HepG2 (cell line): ENCODE measurements around the gene TLCD3B. TPM values are rescaled to one million over a fixed set of nuclear protein-coding genes. Genes with fewer than 3 reads are reported as not detected.
"Not testable (repeated sequence)": the region's sequence is repeated elsewhere in the genome, so short reads cannot be mapped to it uniquely, and the experiment has no call there.

ENCODE experiments used
- ATAC-seq: fragments of 200-7000 bp; cut with Tn5 transposase; 3 replicates; pipeline ENCODE4 v1.9.1; 2020; ENCODE audit warnings: mild to moderate bottlenecking, moderate library complexity
- BruUV-seq: library from RNA; stranded (reverse); fragments of 400-500 nt; replicated peaks from 2 replicates; lab custom pipeline; 2021; lab: Mats Ljungman, UMichigan
- CTCF ChIA-PET: fragments of 300-600 bp; formaldehyde crosslinking; extraction: SDS; loops from one replicate; lab custom pipeline; 2021; ENCODE audit warnings: low total read pairs, inconsistent platforms, low intra/inter-chr PET ratio; lab: Yijun Ruan, JAX
- POLR2A ChIA-PET: fragments of 350-600 bp; sonication (Branson Sonifier 250); formaldehyde crosslinking; loops from one replicate; lab custom pipeline; 2020; ENCODE audit warnings: antibody characterized with exemption, inconsistent platforms; lab: Yijun Ruan, JAX
- DNase-seq: peaks from one replicate; pipeline ENCODE4 v3.0.0-alpha.2; 2015; ENCODE audit warnings: low spot score
- FAIRE-seq: peaks from 3 replicates; lab custom pipeline; 2011; peaks lifted over from hg19 to GRCh38; lab: Jason Lieb, UNC
- H2AFZ ChIP-seq: one replicate; pipeline ENCODE4 v1.6.1; 2011; ENCODE audit warnings: low read length, inconsistent platforms
- H3K27ac ChIP-seq: fragments of 300-600 bp; 3 replicates; pipeline ENCODE4 v1.8.0; 2011; ENCODE audit warnings: mixed run types, mild to moderate bottlenecking, mixed read lengths, low read length, inconsistent platforms; ENCODE audit not compliant: insufficient read depth; ENCODE audit errors: extremely low read length
- H3K27me3 ChIP-seq, 2 experiments: fragments of 200-600 bp in 1 of 2; 2 replicates in 1 of 2; 3 replicates in 1 of 2; pipeline versions ENCODE4 v1.6.0 to v1.8.0; 2011; ENCODE audit warnings: low read length in 2 of 2, mild to moderate bottlenecking in 2 of 2, moderate library complexity in 2 of 2, inconsistent platforms in 1 of 2; ENCODE audit not compliant: insufficient read depth in 2 of 2, control insufficient read depth in 1 of 2
- H3K36me3 ChIP-seq, 2 experiments: fragments of 200-600 bp in 1 of 2; replicated peaks in 1 of 2; 2 replicates in 1 of 2; 3 replicates in 1 of 2; pipeline versions ENCODE4 v1.5.1 to v1.8.0; 2011; ENCODE audit warnings: low read length in 2 of 2, inconsistent platforms in 1 of 2; ENCODE audit not compliant: insufficient read depth in 2 of 2, control insufficient read depth in 1 of 2
- H3K4me1 ChIP-seq: 2 replicates; pipeline ENCODE4 v1.5.1; 2012; ENCODE audit warnings: low read length, inconsistent platforms; ENCODE audit not compliant: insufficient read depth
- H3K4me2 ChIP-seq: 2 replicates; pipeline ENCODE4 v1.6.0; 2011; ENCODE audit warnings: low read depth, low read length, inconsistent platforms
- H3K4me3 ChIP-seq, 3 experiments: fragments of 200-600 bp in 1 of 3; sonication (generic), shearing (Covaris generic) in 1 of 3; replicated peaks in 1 of 3; 2 replicates each; pipeline ENCODE4 v1.5.1; 2011 to 2016; ENCODE audit warnings: low read length in 3 of 3, inconsistent platforms in 2 of 3, low read depth in 2 of 3, mild to moderate bottlenecking in 2 of 3, control low read depth in 1 of 3, mixed read lengths in 1 of 3; ENCODE audit not compliant: insufficient read depth in 1 of 3
- H3K79me2 ChIP-seq: one replicate; pipeline ENCODE4 v1.6.1; 2011; ENCODE audit warnings: low read length, inconsistent platforms; ENCODE audit not compliant: insufficient read depth
- H3K9ac ChIP-seq: 2 replicates; pipeline ENCODE4 v1.6.0; 2011; ENCODE audit warnings: mild to moderate bottlenecking, low read depth, low read length, inconsistent platforms; ENCODE audit not compliant: insufficient read depth
- H3K9me3 ChIP-seq: 2 replicates; pipeline ENCODE4 v1.5.1; 2012; ENCODE audit warnings: mild to moderate bottlenecking, low read length
- H4K20me1 ChIP-seq: 2 replicates; pipeline ENCODE4 v1.6.0; 2011; ENCODE audit warnings: inconsistent platforms, mild to moderate bottlenecking, low read length, moderate library complexity; ENCODE audit not compliant: insufficient read depth
- FOXA1 ChIP-seq, 2 experiments: fragments of 450-650 bp in 1 of 2; sonication (generic) in 1 of 2; formaldehyde crosslinking in 1 of 2; IDR thresholded peaks; 2 replicates each; pipeline versions ENCODE4 v1.4.0 to v1.6.1; 2016 to 2020; ENCODE audit warnings: missing genetic modification reagents in 1 of 2
- FOXA3 ChIP-seq: IDR thresholded peaks from 2 replicates; pipeline ENCODE4 v1.6.1; 2016; ENCODE audit warnings: missing genetic modification reagents, missing compliant biosample characterization
- KAT2B ChIP-seq: fragments of 150-350 bp; IDR thresholded peaks from 2 replicates; pipeline ENCODE4 v1.6.1; 2014; ENCODE audit warnings: low read depth, low read length, borderline replicate concordance
- MED13 ChIP-seq: sonication (generic); formaldehyde crosslinking; IDR thresholded peaks from 2 replicates; pipeline ENCODE4 v1.5.0; 2020; ENCODE audit warnings: missing genetic modification reagents
- MIER3 ChIP-seq: IDR thresholded peaks from 2 replicates; pipeline ENCODE4 v1.6.1; 2016; ENCODE audit warnings: missing compliant biosample characterization, borderline replicate concordance
- TBX2 ChIP-seq: sonication (generic); formaldehyde crosslinking; IDR thresholded peaks from 2 replicates; pipeline ENCODE4 v1.5.0; 2020; ENCODE audit warnings: missing genetic modification reagents, mild to moderate bottlenecking, borderline replicate concordance
- ZNF121 ChIP-seq: sonication (generic); formaldehyde crosslinking; IDR thresholded peaks from 2 replicates; pipeline ENCODE4 v1.5.0; 2020; ENCODE audit warnings: mild to moderate bottlenecking, missing genetic modification reagents
- WGBS: methylation state at CpG from one replicate; pipeline ENCODE4 v1.1.6; 2017; ENCODE audit warnings: low lambda C conversion rate; 5-methylcytosine and 5-hydroxymethylcytosine counted together
- in situ Hi-C: cut with HindIII; loops from 2 replicates; pipeline ENCODE4 v1.10.0; 2017; ENCODE audit warnings: low pct_unique_long_range_greater_than_20kb; ENCODE audit not compliant: extremely low pct_ligation_motif_present
- intact Hi-C: fragments of 100-400 bp; cut with micrococcal nuclease; formaldehyde crosslinking; loops from one replicate; pipeline ENCODE4 v1.10.0; 2022; ENCODE audit not compliant: unreplicated experiment
- polyA plus RNA-seq, 8 experiments: library from polyadenylated mRNA; depleted of rRNA in 3 of 8; stranded (reverse) in 7 of 8; unstranded in 1 of 8; fragments of >200 nt; fragmentation: Illumina TruSeq in 4 of 8; extraction: Trizol in 4 of 8; gene quantifications; 2 replicates each; pipeline versions ENCODE4 v1.2.1 to v1.2.3, GENCODE V29; 2011 to 2016; ENCODE audit warnings: low read depth in 4 of 8, missing spikeins in 1 of 8, mixed read lengths in 1 of 8; ENCODE audit not compliant: insufficient read depth in 1 of 8
- total RNA-seq, 5 experiments: library from RNA; depleted of rRNA; stranded (reverse); fragments of >200 nt; fragmentation: Illumina TruSeq; extraction: Trizol; gene quantifications; 2 replicates each; pipeline ENCODE4 v1.2.3, GENCODE V29; 2016; ENCODE audit warnings: low read depth in 1 of 5
- TF ChIP-seq, protein P1 (sequence below): sonication (generic); formaldehyde crosslinking; IDR thresholded peaks from 2 replicates; pipeline ENCODE4 v1.5.1; 2020; ENCODE audit warnings: mild to moderate bottlenecking, missing genetic modification reagents, moderate library complexity
- TF ChIP-seq, protein P2 (sequence below): IDR thresholded peaks from 2 replicates; pipeline ENCODE4 v1.6.1; 2016; ENCODE audit warnings: mild to moderate bottlenecking, missing biosample characterization, missing genetic modification reagents

The TLCD3B gene
- total and polyA plus RNA-seq, 2 of the 13 experiments (the other 11 are each of a cell fraction or from before 2014, with no cell fraction given): not detected

DNA sequence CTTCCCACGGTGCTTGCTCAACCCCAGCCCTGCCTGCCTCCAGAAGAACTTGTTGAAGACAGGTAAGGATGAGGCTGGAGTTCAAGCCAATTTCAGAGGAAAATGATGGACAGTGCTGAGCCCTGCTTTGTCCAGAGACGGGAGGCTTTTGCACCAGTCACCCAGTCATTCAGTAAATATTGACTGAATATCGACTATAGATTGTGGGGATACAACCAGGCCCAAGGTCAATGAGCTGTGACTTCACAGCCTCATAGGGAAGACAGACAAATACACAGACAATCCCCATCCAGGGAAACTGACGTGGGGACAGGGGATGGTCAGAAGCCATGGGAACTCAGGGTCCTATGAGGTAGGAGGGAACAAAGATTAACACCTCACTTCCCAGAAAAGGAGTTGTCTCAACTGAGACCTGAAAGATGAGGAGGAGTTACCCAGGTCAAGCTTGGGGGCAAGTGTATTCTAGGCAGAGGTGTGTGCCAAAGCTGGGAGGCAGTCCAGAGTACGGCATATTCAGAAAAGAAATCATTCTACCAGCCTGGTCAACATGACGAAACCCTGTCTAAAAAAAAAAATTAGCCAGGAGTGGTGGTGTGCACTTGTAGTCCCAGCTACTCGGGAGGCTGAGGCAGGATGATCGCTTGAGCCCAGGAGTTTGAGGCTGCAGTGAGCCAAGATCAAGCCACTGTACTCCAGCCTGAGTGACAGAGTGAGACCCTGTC lies 14.4 kb downstream of the TLCD3B start (continued):
- 0 out of 2 replicates have a peak, but pooled peaks have one; percentile 26 for TF ChIP-seq MIER3
- TF ChIP-seq KAT2B: peak; percentile 90
- TF ChIP-seq MED13 (CRISPR knock-in tag): no peak
- TF ChIP-seq TBX2 (CRISPR knock-in tag): 0 out of 2 replicates have a peak, but pooled peaks have one; percentile 31

DNA sequence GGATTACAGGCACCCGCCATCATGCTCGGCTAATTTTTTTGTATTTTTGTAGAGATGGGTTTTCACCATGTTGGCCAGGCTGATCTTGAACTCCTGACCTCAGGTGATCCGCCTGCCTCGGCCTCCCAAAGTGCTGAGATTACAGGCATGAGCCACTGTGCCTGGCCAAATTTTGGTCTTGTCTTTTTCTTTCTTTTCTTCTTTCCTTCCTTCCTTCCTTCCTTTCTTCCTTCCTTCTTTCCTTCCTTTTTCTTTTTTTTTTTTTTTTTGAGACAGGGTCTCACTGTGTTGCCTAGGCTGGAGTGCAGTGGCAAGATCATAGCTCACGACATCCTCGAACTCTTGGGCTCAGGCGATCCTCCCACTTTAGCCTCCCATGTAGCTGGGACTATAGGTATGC lies 15.6 kb downstream of the TLCD3B start:
- 70% methylated on average over 7 of the region's 7 CpGs for WGBS
- FAIRE-seq, BruUV-seq, H3K4me3 ChIP-seq, in situ Hi-C loops, H4K20me1 ChIP-seq, H3K79me2 ChIP-seq, H3K4me2 ChIP-seq, H2AFZ ChIP-seq, CTCF ChIA-PET, DNase-seq, H3K27ac ChIP-seq, POLR2A ChIA-PET, intact Hi-C loops, H3K36me3 ChIP-seq, ATAC-seq, H3K9me3 ChIP-seq, H3K9ac ChIP-seq: not testable (repeated sequence)
- peaks cover 26% of the 10 kb centered on the region for H3K4me1 ChIP-seq
- peaks cover 4 to 27% of the 10 kb centered on the region in 2 experiments; a peak in 4 of 5 replicates for H3K27me3 ChIP-seq

DNA sequence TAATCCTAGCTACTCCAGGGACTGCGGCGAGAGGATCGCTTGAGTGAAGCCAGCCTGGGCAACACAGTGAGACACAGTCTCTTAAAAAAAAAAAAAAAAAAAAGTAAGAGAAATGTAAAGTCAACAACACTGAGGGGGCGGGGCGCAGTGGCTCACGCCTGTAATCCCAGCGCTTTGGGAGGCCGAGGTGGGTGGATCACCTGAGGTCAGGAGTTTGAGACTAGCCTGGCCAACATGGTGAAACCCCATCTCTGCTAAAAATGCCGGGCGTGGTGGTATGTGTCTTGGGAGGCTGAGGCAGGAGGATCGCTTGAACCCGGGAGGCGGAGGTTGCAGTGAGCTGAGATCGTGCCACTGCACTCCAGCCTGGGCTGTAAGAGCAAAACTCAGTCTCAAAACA lies 18.5 kb downstream of the TLCD3B start:
- peaks cover 10 to 31% of the 10 kb centered on the region in 2 experiments; a peak in 4 of 5 replicates for H3K27me3 ChIP-seq
- intact Hi-C loops; H3K4me2 ChIP-seq; H2AFZ ChIP-seq; DNase-seq; POLR2A ChIA-PET; H3K27ac ChIP-seq; CTCF ChIA-PET; FAIRE-seq; BruUV-seq; H3K36me3 ChIP-seq; in situ Hi-C loops; H3K79me2 ChIP-seq; ATAC-seq; H4K20me1 ChIP-seq; H3K9ac ChIP-seq; H3K4me3 ChIP-seq; H3K9me3 ChIP-seq; TF ChIP-seq FOXA1 (IDR thresholded peaks at IDR 0.05): not testable (repeated sequence)
- peaks cover 43% of the 10 kb centered on the region for H3K4me1 ChIP-seq
- WGBS: 51% methylated on average over 14 of the region's 14 CpGs
- TF ChIP-seq FOXA1 (CRISPR knock-in tag; IDR thresholded peaks at IDR 0.05): 0 out of 2 replicates have a peak, but pooled peaks have one; percentile 21
- TF ChIP-seq FOXA3: 0 out of 2 replicates have a peak, but pooled peaks have one; percentile 8
- TF ChIP-seq, protein P1, sequence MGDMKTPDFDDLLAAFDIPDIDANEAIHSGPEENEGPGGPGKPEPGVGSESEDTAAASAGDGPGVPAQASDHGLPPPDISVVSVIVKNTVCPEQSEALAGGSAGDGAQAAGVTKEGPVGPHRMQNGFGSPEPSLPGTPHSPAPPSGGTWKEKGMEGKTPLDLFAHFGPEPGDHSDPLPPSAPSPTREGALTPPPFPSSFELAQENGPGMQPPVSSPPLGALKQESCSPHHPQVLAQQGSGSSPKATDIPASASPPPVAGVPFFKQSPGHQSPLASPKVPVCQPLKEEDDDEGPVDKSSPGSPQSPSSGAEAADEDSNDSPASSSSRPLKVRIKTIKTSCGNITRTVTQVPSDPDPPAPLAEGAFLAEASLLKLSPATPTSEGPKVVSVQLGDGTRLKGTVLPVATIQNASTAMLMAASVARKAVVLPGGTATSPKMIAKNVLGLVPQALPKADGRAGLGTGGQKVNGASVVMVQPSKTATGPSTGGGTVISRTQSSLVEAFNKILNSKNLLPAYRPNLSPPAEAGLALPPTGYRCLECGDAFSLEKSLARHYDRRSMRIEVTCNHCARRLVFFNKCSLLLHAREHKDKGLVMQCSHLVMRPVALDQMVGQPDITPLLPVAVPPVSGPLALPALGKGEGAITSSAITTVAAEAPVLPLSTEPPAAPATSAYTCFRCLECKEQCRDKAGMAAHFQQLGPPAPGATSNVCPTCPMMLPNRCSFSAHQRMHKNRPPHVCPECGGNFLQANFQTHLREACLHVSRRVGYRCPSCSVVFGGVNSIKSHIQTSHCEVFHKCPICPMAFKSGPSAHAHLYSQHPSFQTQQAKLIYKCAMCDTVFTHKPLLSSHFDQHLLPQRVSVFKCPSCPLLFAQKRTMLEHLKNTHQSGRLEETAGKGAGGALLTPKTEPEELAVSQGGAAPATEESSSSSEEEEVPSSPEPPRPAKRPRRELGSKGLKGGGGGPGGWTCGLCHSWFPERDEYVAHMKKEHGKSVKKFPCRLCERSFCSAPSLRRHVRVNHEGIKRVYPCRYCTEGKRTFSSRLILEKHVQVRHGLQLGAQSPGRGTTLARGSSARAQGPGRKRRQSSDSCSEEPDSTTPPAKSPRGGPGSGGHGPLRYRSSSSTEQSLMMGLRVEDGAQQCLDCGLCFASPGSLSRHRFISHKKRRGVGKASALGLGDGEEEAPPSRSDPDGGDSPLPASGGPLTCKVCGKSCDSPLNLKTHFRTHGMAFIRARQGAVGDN: peak; percentile 2; the same call in 1 of the 2 replicates
- TF ChIP-seq, protein P2, sequence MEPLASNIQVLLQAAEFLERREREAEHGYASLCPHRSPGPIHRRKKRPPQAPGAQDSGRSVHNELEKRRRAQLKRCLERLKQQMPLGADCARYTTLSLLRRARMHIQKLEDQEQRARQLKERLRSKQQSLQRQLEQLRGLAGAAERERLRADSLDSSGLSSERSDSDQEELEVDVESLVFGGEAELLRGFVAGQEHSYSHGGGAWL: 0 out of 2 replicates have a peak, but pooled peaks have one; percentile 27
- TF ChIP-seq ZNF121 (CRISPR knock-in tag): peak; percentile 82
